ENCODE results near the gene ZNF750. TPM values are rescaled to one million over a fixed set of nuclear protein-coding genes. Genes with fewer than 3 reads are reported as not detected.
A peak's percentile ranks its signal among the peaks of the same experiment; 100 is the strongest.

ZNF750 gene
- total RNA-seq, 4 donors from 2014 or later, result not detected

DNA sequence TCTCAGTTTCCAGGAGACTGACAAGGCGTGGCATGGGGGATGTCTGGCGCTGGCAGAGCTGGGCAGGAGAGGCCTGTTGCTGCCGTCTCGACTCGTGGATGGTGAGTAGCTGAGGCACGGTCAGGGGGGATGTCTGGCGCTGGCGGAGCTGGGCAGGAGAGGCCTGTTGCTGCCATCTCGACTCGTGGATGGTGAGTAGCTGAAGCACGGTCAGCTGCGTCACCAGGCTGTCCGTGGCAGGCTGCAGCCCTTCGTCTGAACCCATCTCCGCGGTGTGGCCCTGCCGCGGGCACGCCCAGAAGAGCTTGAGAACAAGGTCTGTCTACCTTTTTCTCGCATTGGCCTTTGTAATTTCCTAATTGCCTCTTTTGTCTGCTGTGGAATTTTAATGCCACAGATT is 25.0 kb downstream of the ZNF750 start:
- TF ChIP-seq POLR2A (IDR thresholded peaks at IDR 0.05) (no peak), CTCF (IDR thresholded peaks at IDR 0.05) (no peak), POLR2AphosphoS5 (IDR thresholded peaks at IDR 0.05) (no peak), EP300 (IDR thresholded peaks at IDR 0.05; ENCODE audit: low read depth) (no peak)
- H3K27ac ChIP-seq, result peak overlapping the region in 3 of 4 donors; percentile 40 to 67 (median 64)
- WGBS, 2 donors (ENCODE audit: low coverage in 1 of 2), result 76% methylated on average over 20 of the region's 20 CpGs; no CpG with 5 or more reads in 1 of the 2 donors
- DNase-seq, result peak; percentile 46
- no peak overlapping the region for H3K4me3 ChIP-seq
- no peaks in the 10 kb centered on the region for H3K27me3 ChIP-seq
- no peaks in the 10 kb centered on the region for H3K36me3 ChIP-seq
- in situ Hi-C loops (cut with MboI; ENCODE audit: low pct_ligation_motif_present in 1 of 4, low pct_unique_long_range_greater_than_20kb in 1 of 4, low sequenced_read_pairs in 3 of 4), result no loop called here
- peaks cover 0 to 18% (median 14%) of the 10 kb centered on the region in 4 donors for H3K4me1 ChIP-seq
- intact Hi-C loops (cut with DNase I; ENCODE audit: low total_unique reads), result no loop called here
- no peaks in the 10 kb centered on the region for H3K9me3 ChIP-seq

DNA sequence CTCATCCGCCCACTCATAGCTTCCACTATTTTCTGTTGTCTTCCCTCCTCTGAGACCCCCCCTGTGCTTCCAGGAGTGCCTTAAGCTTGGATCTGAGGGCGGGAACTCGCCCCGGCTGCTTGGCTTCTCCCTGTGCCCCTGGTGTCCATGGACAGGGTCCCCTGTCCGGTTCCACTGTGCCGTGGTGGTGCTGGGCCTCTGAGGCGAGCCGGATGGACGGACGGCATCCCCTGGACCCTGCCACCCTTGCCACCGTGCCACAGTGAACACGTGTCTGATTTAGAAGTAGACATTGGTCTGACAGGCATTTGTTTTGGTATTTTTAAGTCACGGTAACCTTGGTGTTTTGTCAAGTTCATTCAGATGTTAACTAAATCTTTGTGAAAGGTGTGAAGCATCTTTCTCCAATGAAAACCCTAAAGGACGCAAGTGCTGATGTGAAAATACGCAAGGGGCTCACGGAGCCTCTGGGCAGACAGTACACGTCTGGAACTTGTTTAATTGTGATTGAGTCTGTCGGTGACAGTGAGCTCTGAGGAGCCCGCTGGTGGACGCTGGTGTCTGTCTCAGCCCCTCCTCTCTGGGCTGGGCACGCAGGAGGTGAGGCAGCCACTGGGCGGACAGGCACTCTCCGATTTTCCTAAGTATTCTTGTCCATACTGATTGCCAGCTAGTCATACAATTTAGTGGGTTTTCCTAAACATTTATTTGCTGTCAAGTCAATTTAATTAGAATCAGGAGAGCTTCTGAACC is 26.3 kb downstream of the ZNF750 start:
- intact Hi-C loops (cut with DNase I; ENCODE audit: low total_unique reads), result no loop called here
- no peak for DNase-seq
- no peaks in the 10 kb centered on the region for H3K36me3 ChIP-seq

GRCh38 chr17:82812601-82813000 is 27.2 kb downstream of the ZNF750 start:
- Histone ChIP-seq H3K9me3 (no peaks in the 10 kb centered on the region), H3K36me3 (no peaks in the 10 kb centered on the region), H3K27ac (no peak overlapping the region), H3K4me3 (no peak overlapping the region), H3K27me3 (no peaks in the 10 kb centered on the region), H3K4me1 (peaks cover 0 to 18% (median 14%) of the 10 kb centered on the region in 4 donors)
- whole genome bisulfite sequencing, 2 donors (ENCODE audit: low coverage in 1 of 2), result 99 to 100% methylated on average over 3 to 16 of the region's 17 CpGs
- no peak for DNase-seq
- in situ Hi-C loops (cut with MboI; ENCODE audit: low pct_ligation_motif_present in 1 of 4, low pct_unique_long_range_greater_than_20kb in 1 of 4, low sequenced_read_pairs in 3 of 4), result no loop called here
- TF ChIP-seq EP300 (IDR thresholded peaks at IDR 0.05; ENCODE audit: low read depth) (no peak), POLR2AphosphoS5 (IDR thresholded peaks at IDR 0.05) (no peak), CTCF (IDR thresholded peaks at IDR 0.05) (no peak), POLR2A (IDR thresholded peaks at IDR 0.05) (no peak)
- intact Hi-C loops (cut with DNase I; ENCODE audit: low total_unique reads), result no loop called here

More for the DNA sequence above, 26.3 kb downstream of the ZNF750 start:
- in situ Hi-C loops (cut with MboI; ENCODE audit: low pct_ligation_motif_present in 1 of 4, low pct_unique_long_range_greater_than_20kb in 1 of 4, low sequenced_read_pairs in 3 of 4), result no loop called here
- TF ChIP-seq POLR2AphosphoS5 (IDR thresholded peaks at IDR 0.05) (no peak), CTCF (IDR thresholded peaks at IDR 0.05) (no peak), POLR2A (IDR thresholded peaks at IDR 0.05) (no peak), EP300 (IDR thresholded peaks at IDR 0.05; ENCODE audit: low read depth) (no peak)
- no peaks in the 10 kb centered on the region for H3K9me3 ChIP-seq
- no peak overlapping the region for H3K27ac ChIP-seq
- H3K4me3 ChIP-seq, result no peak overlapping the region
- WGBS, 2 donors (ENCODE audit: low coverage in 1 of 2), result 93 to 99% methylated on average over 19 to 23 of the region's 23 CpGs
- H3K27me3 ChIP-seq, result no peaks in the 10 kb centered on the region
- H3K4me1 ChIP-seq, result peaks cover 0 to 18% (median 14%) of the 10 kb centered on the region in 4 donors

GRCh38 chr17:82812058-82812457 is 27.8 kb downstream of the ZNF750 start:
- H3K27me3 ChIP-seq, result no peaks in the 10 kb centered on the region
- intact Hi-C loops (cut with DNase I; ENCODE audit: low total_unique reads) (no loop called here), in situ Hi-C loops (cut with MboI; ENCODE audit: low pct_ligation_motif_present in 1 of 4, low pct_unique_long_range_greater_than_20kb in 1 of 4, low sequenced_read_pairs in 3 of 4) (no loop called here)
- DNase-seq, result no peak
- 89% methylated on average over 15 of the region's 15 CpGs; no CpG with 5 or more reads in 1 of the 2 donors for WGBS, 2 donors (ENCODE audit: low coverage in 1 of 2)
- H3K27ac ChIP-seq, result no peak overlapping the region
- H3K9me3 ChIP-seq, result no peaks in the 10 kb centered on the region
- TF ChIP-seq POLR2A (IDR thresholded peaks at IDR 0.05), result no peak
- no peak for TF ChIP-seq EP300 (IDR thresholded peaks at IDR 0.05; ENCODE audit: low read depth)
- TF ChIP-seq CTCF (IDR thresholded peaks at IDR 0.05), result no peak
- no peak for TF ChIP-seq POLR2AphosphoS5 (IDR thresholded peaks at IDR 0.05)
- no peaks in the 10 kb centered on the region for H3K36me3 ChIP-seq
- peaks cover 0 to 18% (median 14%) of the 10 kb centered on the region in 4 donors for H3K4me1 ChIP-seq
- no peak overlapping the region for H3K4me3 ChIP-seq

Measured in transverse colon (tissue), 4 donors.